GM12801 (cell line): Measurements from ENCODE around the gene ID4.

Experiments
- TF ChIP-seq, protein P1 (sequence below): IDR thresholded peaks from one replicate; pipeline ENCODE4 v1.5.1; 2011; ENCODE audit warnings: control low read depth; ENCODE audit not compliant: insufficient read length; ENCODE audit errors: extremely low read depth

The ID4 gene

DNA sequence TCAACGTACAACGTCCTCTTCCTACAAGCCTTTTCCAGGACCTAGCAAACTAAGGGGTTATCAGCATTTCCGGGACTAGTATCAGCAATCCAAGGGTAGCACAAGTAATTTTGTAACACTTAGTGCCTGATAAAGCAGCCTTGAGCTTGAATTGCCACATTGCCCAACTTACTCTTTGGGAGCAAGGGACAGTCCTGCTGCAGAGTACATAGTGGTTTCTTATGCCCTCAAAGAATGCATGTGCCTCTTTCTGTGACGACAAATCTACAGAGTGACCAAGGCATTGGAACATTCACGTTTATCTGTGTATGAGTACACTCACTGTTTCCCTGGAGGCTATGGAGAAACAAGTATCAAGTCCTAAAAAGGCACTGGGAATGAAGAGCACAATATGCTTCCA is 3.2 kb upstream of the ID4 start:
- TF ChIP-seq, protein P1, sequence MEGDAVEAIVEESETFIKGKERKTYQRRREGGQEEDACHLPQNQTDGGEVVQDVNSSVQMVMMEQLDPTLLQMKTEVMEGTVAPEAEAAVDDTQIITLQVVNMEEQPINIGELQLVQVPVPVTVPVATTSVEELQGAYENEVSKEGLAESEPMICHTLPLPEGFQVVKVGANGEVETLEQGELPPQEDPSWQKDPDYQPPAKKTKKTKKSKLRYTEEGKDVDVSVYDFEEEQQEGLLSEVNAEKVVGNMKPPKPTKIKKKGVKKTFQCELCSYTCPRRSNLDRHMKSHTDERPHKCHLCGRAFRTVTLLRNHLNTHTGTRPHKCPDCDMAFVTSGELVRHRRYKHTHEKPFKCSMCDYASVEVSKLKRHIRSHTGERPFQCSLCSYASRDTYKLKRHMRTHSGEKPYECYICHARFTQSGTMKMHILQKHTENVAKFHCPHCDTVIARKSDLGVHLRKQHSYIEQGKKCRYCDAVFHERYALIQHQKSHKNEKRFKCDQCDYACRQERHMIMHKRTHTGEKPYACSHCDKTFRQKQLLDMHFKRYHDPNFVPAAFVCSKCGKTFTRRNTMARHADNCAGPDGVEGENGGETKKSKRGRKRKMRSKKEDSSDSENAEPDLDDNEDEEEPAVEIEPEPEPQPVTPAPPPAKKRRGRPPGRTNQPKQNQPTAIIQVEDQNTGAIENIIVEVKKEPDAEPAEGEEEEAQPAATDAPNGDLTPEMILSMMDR = no peak

DNA sequence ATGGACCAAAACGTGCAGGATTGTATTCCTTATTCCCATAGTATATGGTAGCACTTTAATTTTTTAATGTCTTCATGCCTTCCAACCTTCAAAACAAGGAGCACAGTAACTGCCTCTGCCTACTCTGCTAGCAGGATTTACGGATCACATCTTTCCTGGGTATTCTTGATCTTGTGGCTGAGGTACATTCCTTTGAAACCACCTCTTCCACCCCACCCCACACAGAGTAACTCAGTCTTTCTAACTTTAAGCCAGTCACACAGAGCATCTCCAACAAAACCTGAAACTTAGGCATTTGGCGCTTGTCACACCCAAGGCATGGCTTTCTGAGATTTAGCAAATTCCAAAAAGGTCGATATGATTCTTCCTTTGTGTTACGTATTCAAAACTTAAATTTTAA is 2.3 kb upstream of the ID4 start:
- TF ChIP-seq, protein P1 = no peak

DNA sequence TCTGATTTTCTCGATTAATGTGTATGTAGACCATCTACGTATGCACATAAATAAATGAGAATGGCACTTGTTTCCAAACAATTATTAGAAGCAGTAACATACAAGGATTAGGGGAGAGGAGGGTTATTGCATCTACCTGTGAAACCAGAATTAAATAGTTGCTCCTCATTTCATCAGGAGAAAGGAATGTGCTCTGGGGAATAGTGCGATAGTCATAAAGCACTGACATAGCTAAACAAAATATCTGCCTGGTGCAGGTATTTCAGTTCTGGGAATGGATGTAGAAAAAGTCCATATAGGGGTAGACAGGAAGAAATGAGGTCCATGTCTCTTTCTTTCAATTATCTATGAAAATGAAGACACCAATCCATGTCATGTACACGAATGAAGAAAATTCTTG is 1.6 kb upstream of the ID4 start:
- TF ChIP-seq, protein P1 = no peak

DNA sequence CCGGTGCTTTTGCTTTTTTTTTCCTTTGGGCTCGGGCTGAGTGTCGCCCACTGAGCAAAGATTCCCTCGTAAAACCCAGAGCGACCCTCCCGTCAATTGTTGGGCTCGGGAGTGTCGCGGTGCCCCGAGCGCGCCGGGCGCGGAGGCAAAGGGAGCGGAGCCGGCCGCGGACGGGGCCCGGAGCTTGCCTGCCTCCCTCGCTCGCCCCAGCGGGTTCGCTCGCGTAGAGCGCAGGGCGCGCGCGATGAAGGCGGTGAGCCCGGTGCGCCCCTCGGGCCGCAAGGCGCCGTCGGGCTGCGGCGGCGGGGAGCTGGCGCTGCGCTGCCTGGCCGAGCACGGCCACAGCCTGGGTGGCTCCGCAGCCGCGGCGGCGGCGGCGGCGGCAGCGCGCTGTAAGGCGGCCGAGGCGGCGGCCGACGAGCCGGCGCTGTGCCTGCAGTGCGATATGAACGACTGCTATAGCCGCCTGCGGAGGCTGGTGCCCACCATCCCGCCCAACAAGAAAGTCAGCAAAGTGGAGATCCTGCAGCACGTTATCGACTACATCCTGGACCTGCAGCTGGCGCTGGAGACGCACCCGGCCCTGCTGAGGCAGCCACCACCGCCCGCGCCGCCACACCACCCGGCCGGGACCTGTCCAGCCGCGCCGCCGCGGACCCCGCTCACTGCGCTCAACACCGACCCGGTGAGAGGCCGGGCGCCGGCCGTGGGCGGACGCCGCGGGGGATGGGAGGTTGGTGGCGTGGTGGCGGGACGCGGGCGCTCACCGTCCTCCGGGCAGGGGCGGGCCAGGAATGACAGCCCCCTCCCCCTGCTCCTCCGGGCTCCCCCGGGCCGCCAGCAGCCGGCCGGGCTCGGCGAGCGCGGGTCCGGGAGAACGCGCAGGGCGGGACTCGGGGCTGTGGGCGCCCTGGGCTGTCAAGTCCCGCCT is 606 bp downstream of the ID4 start:
- TF ChIP-seq, protein P1 = no peak

DNA sequence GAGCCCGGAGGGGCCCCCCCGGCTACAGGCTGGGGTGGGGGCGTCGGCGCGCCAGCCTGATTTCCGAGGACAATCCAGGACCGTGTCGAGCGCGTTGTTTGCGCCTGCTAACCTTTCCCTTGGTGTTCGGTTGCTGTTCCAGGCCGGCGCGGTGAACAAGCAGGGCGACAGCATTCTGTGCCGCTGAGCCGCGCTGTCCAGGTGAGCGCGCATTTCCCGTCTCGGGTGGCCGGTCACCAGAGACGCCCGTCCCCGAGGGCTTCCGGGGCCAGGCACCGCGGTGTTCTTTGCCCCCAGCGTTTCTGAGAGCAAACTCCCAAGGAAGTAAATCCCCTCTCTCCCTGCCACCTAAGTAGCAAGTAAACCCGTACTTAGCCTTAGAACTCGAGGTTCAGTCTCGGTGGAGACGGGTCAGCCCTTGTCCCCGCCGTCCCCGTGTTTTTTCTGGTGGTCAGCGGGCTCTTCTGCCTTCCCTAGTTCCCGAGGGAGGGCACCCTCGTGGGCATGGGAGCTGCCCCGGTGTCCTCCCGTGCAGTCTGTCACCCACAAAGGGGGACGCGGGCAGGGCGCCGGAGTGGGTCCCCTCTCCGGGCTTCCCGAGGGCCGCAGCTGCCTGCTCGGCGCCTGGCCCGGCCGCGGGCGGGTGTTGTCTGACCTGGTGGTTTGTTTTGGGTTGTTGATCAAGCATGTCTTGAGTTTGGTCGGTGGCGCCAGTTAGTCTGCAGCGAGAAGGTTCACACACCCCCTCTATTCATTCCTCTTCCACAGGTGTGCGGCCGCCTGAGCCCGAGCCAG is 1.5 kb downstream of the ID4 start:
- TF ChIP-seq, protein P1 = no peak

DNA sequence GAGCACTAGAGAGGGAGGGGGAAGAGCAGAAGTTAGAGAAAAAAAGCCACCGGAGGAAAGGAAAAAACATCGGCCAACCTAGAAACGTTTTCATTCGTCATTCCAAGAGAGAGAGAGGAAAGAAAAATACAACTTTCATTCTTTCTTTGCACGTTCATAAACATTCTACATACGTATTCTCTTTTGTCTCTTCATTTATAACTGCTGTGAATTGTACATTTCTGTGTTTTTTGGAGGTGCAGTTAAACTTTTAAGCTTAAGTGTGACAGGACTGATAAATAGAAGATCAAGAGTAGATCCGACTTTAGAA is 2.0 kb downstream of the ID4 start:
- TF ChIP-seq, protein P1 = no peak

DNA sequence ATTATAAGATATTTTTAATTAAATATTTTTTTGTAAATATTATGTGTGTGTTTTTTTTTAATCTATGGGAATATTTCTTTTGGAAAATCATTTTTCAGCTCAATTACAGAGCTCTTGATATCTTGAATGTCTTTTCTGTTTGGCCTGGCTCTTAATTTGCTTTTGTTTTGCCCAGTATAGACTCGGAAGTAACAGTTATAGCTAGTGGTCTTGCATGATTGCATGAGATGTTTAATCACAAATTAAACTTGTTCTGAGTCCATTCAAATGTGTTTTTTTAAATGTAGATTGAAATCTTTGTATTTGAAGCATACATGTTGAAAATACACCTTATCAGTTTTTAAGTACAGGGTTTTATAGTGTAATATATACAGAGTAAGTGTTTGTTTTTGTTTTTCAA is 2.6 kb downstream of the ID4 start:
- TF ChIP-seq, protein P1 = no peak
